ENCODE data around the gene CEBPZ.

GRCh38 chr2:37190290-37190689, 41.1 kb downstream of the CEBPZ start:
- no peak for TF ChIP-seq CTCF (IDR thresholded peaks at IDR 0.05; ENCODE audit: low read depth, low read length)
- TF ChIP-seq MYC (IDR thresholded peaks at IDR 0.05; ENCODE audit: low read depth, low read length): peak; percentile 55; the same call in 1 of the 2 replicates
- no peak for TF ChIP-seq POLR2A (IDR thresholded peaks at IDR 0.05; ENCODE audit: extremely low read depth, insufficient read length)
- peak; percentile 26; the same call in 1 of the 2 replicates for TF ChIP-seq MAX (IDR thresholded peaks at IDR 0.05; ENCODE audit: low read depth, low read length)
